ENCODE data around the gene CSNK2B.

Gene CSNK2B

DNA sequence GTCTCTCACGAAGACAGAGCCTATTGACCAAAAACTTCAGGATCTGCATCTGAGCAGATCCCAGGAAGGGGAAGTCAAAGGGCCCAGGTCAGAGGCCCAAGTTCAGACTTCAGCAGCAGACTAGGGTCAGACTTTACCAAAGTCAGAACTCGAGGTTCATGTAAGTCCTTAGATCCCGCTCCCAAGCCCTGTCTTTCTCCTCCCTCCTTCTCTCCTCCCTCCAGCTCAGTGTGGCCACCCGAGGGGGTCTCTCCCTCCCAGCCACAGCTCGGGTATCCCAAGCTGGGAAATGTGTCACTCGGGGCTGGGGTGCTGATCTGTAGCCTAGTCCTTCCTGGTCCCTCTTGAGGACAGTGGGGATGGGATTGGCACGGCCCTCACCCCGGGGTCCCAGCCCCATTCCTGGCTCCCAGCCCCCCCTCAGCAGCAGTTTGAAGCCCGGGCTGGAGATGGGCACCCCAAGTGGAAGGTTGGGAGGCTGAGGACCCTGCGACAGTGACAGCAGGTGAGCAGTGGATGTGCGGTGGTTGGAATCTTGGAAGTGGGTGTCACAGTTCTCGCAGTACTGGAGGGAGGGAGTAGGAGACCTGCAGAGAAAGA lies 3.7 kb upstream of the CSNK2B start:
- DNase-seq, result no peak

- peak; percentile 59 for DNase-seq
Measured at GRCh38 chr6:31663126-31663960, 2.5 kb upstream of the CSNK2B start.

GRCh38 chr6:31663961-31664789 lies 1.7 kb upstream of the CSNK2B start:
- peak; percentile 87 for DNase-seq

DNA sequence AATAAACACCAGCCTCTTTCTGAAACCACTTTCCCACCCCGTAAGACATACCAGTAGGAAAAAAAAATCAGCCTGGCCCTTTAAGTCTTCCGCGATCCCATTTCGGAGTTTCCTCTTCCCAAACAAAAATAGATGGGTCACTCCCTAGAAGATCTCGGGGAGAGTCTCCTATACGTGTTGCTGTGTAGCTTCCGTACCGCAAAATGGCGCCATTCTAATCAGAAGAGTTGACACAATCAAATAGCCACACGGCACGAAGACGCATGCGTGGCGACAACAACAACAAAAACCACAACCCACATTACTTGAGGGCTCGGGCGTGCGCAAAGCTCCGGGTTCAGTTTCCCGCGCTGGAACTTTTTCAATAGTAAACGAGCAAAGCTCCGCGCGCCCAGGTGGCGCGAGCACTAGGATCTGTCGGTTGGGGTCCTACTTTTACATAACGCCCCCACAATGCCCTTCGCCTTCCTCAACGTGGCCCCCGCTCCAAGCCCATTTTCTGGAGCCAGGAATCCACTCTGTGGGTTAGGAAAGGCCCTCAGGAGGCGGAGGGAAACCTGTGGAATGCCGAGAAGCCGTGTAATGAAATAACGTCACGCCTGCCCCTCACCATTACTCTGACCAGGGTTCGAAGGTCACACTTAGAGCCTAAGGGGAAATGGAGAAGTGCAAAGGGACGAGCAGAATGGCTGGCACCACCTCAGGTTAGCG lies 935 bp upstream of the CSNK2B start, which contains the start of gene GPANK1:
Gene GPANK1, minus strand, starts transcription at position 208 of the 711 bp plus-strand sequence. CDS start 519 bp downstream, outside the sequence.
- peak; percentile 95 for DNase-seq

GRCh38 chr6:31666337-31666965 lies 571 bp downstream of the CSNK2B start:
- DNase-seq, result no peak

GRCh38 chr6:31669676-31670075 lies 3.8 kb downstream of the CSNK2B start, which contains the start of gene LY6G5B:
Gene LY6G5B (plus strand): TSS chr6:31669976. CDS start chr6:31670951, 975 bp downstream.
- DNase-seq, result no peak

DNA sequence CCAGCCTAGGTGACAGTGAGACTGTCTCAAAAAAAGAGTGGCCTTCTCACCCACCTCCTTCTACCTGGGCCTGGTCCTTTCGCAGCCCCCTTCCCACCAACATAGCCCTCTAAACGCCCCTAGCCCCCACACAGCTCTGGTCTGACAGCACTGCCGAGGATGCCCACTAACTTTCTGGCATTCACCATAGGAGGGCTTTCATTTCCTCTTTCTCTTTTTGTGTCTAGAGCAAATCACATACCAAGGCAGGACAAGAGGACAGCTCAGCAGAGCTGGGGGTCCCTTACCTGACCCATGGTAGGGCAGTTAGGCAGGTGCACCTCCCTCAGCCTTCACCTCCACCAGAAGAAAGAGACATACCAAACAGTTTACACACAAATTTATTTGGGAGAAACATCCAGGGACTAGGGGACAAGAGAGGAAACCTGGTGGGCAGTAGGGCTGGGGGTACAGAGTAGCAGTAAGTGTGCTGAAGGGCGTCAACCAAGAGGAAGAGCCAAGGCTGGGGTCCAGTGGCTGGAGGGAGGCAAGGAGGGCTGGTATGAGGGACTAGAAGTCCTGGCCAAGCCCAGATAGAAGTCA lies 10.5 kb downstream of the CSNK2B start:
- no peak for DNase-seq

GRCh38 chr6:31676904-31677303 lies 11.0 kb downstream of the CSNK2B start:
- no peak for DNase-seq

DNA sequence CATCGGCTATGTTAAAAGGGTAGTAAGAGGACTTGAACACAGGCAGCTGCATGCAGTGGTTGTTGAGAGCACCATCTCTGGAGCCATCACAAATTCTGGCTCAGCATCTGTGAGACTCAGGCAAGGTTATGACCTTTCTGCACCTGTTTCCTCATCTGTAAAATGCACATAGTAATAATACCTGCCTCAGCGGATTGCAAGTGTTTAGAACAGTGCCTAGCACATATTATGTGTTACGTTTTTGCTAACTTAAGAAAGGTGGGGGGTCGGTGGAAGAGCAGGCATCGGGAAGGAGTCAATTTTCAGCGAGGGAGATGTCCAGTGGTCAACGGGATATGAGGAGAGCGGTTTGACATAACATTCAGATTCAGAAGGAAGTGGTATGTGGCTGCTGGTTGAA lies 12.1 kb downstream of the CSNK2B start:
- DNase-seq, result no peak

DNA sequence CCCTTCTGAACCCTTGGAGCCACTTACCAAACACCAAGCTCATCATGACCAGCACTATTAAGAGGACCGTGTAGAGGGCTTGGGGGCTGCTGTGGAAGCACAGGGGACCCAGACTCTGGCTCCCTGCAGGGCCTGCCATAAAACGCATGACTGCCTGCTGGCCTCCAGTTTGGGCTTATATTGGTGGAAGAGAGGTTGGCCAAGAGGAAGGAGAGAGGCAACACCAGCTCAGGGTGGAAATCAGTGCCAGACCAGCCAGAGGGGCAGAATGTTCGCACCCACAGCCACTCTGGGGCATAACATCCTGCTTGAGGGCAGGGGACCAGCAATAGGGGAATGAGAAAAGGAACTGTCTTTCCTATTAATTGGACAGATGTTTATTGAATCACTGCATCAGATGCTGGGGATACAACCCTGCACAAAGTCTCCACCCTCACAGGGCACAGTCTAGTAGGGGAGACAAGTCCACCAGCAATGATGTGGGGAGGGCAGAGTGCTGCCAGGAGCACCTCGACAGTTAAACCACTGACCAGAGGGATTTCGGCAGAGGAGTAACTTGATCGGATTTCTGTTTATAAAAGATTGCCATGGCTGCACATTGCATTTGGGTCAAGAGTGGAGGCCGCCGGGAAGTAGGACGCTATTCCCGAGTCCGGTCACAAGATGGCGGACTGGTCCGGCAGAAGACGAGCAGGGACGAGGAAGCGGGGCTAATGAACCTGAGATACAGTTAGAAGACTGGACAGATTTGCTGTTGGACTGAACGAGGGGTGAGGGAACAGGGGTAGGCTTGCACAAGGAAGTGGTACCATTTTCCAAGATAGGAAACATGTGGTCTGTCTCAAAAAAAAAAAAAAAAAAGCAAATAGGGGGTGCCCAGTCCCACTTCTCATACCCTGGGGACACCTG lies 14.6 kb downstream of the CSNK2B start, which contains the start of gene LY6G5C:
Gene LY6G5C, minus strand, starts transcription at position 842 of the 909 bp plus-strand sequence. Its CDS starts 694 bp downstream, at position 148.
- peak; percentile 81 for DNase-seq

DNA sequence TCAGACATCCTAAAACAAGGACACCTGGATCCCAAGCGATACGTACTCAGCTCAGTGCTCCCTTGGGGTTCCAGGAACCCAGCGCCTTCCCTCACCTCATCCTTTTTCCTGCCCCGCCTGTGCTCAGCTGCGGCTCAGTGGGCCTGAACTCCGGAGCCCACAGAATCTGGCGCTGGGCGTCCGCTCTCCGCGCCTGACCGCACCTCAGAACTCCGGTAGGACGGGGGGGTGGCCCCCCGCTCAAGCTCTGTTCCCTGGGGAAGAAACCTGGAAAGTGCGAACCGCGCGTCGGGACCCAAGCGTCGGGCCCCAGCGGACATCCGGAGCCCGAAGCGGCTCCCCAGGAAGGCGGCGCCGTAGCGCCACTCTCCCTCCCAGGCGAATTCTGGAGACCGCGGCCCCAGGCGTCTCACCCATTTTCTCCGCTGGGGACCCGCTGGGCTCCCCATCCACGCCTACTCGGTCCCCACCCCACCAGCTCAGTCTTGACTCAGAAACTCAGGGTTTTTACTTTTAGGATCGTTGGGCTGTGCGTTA lies 15.3 kb downstream of the CSNK2B start:
- peak; percentile 46 for DNase-seq

DNA sequence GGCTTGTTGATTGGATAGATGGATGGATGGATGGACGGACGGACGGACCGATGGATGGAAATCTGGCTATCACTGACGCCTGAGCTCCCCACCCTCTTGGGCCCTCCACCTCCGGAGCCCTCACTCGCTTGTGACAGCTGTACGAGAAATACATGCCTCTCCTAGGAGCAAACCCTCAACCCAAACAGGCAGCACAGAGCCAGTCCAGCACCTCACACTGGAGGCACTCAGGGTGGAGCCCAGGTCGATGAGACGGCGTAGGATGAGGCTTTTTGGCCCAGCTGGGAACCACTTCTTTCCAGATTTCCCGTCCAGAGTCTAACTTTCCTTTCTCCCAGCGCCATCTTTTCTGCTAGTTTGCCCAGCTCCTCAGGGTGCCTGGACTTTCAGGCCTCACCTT lies 17.7 kb downstream of the CSNK2B start:
- no peak for DNase-seq

DNA sequence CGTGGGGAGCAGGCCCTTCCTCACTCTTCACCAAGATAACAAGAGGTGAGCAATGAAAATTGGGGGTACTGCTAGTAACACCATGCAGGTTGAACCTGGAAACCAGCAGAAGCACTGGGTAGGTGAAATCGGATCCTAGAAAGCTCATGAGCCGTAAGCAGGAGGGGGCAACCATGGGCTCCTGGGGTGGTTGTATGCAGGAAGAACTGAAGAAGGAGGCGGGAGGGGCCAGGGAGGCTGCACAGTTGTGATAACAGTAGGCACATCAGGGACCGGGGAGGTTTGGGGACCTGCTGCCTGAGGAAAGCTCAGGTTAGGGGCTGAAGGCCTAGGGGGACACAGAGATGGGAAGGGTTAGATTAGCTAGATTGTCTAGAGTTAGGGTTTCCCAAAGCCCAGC lies 20.6 kb downstream of the CSNK2B start:
- DNase-seq, result no peak

- no peak for DNase-seq
Measured at GRCh38 chr6:31687321-31687720, 21.4 kb downstream of the CSNK2B start.

DNA sequence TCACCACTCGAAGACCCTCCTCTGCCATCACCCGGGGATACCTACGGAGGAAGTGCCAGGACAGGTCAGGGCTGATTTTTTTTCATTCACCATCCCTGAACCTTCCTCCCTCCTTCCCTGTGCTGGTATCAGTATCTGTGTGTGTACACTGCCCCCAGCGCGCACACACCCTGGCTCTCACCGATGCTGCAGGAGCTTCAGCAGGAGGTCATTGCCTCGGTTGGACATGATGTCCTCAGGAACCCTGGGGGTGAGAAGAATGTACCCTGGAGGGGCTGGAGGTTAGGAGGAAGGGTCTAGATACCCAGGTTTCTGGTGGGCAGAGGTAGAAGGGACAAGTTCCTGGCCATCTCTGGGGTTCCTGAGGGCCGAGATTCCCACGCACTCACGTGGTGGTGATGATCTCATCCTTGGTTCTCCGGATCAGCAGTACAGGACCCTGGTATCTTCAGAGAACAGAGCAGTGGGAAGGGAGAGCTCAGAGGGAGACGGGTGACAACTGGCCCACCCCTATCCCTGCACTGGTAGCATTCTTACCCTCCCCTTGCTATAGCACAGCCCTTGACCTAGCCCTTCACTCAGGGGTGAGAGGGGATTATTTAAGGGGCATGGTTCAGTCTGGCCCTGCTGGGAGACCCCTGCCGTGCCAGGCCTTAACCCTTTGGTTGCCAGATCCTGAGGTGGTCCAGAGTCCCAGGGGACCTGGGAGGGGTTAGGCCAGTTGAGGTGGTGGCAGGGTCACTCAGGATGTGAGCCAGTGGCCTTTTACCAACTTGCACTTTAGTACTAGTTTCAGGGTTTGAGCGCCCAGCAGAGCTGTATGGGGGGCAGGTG lies 22.2 kb downstream of the CSNK2B start:
- DNase-seq, result no peak

DNA sequence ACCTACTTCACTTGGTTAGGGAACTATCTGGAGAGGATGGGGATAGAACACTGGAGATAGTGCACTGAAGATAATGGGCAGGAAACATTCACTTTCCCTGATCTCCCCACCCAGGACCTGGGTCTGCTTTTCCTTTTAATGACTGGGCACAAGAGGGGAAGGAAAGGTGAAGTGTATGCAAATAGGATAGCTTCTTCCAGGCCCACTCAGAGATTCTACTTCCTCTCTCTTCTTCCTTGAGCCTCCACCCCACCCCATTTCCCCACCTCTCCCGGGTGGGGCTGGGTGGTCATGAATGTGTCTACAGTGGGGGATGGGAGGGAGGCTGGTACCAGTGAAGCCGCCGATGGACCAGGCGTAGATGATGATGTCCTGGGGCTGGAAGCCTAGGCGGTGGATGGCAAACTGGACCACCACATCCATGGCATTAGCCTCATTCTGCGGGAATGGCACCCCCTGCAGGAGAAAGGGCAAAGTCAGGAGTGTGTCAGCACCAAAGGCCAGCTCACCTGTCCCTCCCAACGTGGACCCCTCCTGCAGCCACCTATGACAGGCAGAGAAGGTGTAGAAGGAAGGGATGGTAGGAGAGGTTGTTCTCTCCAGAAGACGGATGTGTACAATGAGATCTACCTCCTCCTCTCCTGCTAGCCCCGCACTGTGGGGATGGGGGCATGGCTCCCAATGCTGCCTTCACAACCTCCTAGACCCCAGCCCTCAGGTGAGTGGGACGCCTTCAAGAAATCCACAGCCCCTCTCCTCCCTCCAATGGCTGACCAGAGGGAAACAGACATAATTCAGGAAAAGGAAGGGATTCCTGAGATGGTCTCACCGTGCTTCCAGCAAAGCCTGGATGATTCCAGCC lies 23.6 kb downstream of the CSNK2B start:
- no peak for DNase-seq

- no peak for DNase-seq
Measured at GRCh38 chr6:31690231-31691077, 24.6 kb downstream of the CSNK2B start.
